Measurements from ENCODE around the gene CAPRIN2. TPM values are rescaled to one million over a fixed set of nuclear protein-coding genes. Genes with fewer than 3 reads are reported as not detected.

CAPRIN2 gene
- total and polyA plus RNA-seq, 8 donors, result 6.7 to 154 (median 25.7) TPM

- intact Hi-C loops (cut with DNase I; ENCODE audit: low total_unique reads), result no loop called here
- WGBS, 5 donors, result 58 to 75% (median 67%) methylated on average over 2 of the region's 2 CpGs
- TF ChIP-seq POLR2AphosphoS5 (IDR thresholded peaks at IDR 0.05), result no peak
- no peak for TF ChIP-seq POLR2A (IDR thresholded peaks at IDR 0.05)
- no peak for TF ChIP-seq CTCF (IDR thresholded peaks at IDR 0.05)
- no peak for TF ChIP-seq EP300 (IDR thresholded peaks at IDR 0.05)
Measured at GRCh38 chr12:30748147-30748546, 6.6 kb downstream of the CAPRIN2 start.

GRCh38 chr12:30746190-30746589 is 8.6 kb downstream of the CAPRIN2 start:
- 92 to 98% (median 95%) methylated on average over 4 of the region's 4 CpGs for WGBS, 5 donors
- DNase-seq, result no peak
- Histone ChIP-seq H3K27me3 (no peaks in the 10 kb centered on the region), H3K27ac (no peak overlapping the region), H3K36me3 (peaks cover 4 to 16% (median 14%) of the 10 kb centered on the region in 4 donors), H3K4me3 (no peak overlapping the region), H3K9me3 (no peaks in the 10 kb centered on the region), H3K4me1 (peaks cover 0 to 15% (median 7%) of the 10 kb centered on the region in 4 donors)
- no peak for TF ChIP-seq POLR2A (IDR thresholded peaks at IDR 0.05)
- TF ChIP-seq CTCF (IDR thresholded peaks at IDR 0.05), result no peak
- intact Hi-C loops (cut with DNase I; ENCODE audit: low total_unique reads), result no loop called here

More at GRCh38 chr12:30748147-30748546, 6.6 kb downstream of the CAPRIN2 start:
- no peak for DNase-seq
- Histone ChIP-seq H3K27ac (no peak overlapping the region), H3K4me3 (no peak overlapping the region), H3K36me3 (peaks cover 4 to 16% (median 14%) of the 10 kb centered on the region in 4 donors), H3K9me3 (no peaks in the 10 kb centered on the region), H3K27me3 (no peaks in the 10 kb centered on the region), H3K4me1 (peaks cover 0 to 22% (median 8%) of the 10 kb centered on the region in 4 donors)

- Histone ChIP-seq H3K27me3 (no peaks in the 10 kb centered on the region), H3K4me1 (peaks cover 0 to 5% (median 0%) of the 10 kb centered on the region in 4 donors), H3K27ac (no peak overlapping the region), H3K36me3 (peaks cover 4 to 30% (median 25%) of the 10 kb centered on the region in 4 donors), H3K4me3 (no peak overlapping the region), H3K9me3 (no peaks in the 10 kb centered on the region)
- DNase-seq, result no peak
- TF ChIP-seq POLR2A (IDR thresholded peaks at IDR 0.05), result no peak
- no peak for TF ChIP-seq EP300 (IDR thresholded peaks at IDR 0.05)
- no peak for TF ChIP-seq CTCF (IDR thresholded peaks at IDR 0.05)
- no peak for TF ChIP-seq POLR2AphosphoS5 (IDR thresholded peaks at IDR 0.05)
- intact Hi-C loops (cut with DNase I; ENCODE audit: low total_unique reads), result no loop called here
- WGBS, 5 donors, result 93 to 99% (median 98%) methylated on average over 2 of the region's 2 CpGs
Measured at GRCh38 chr12:30744321-30744720, 10.4 kb downstream of the CAPRIN2 start.

- Histone ChIP-seq H3K4me1 (no peaks in the 10 kb centered on the region), H3K4me3 (no peak overlapping the region), H3K9me3 (no peaks in the 10 kb centered on the region), H3K27me3 (no peaks in the 10 kb centered on the region), H3K36me3 (peaks cover 0 to 34% (median 26%) of the 10 kb centered on the region in 4 donors), H3K27ac (no peak overlapping the region)
- no peak for DNase-seq
- intact Hi-C loops (cut with DNase I; ENCODE audit: low total_unique reads), result no loop called here
- TF ChIP-seq CTCF (IDR thresholded peaks at IDR 0.05) (no peak), POLR2AphosphoS5 (IDR thresholded peaks at IDR 0.05) (no peak), POLR2A (IDR thresholded peaks at IDR 0.05) (no peak), EP300 (IDR thresholded peaks at IDR 0.05) (no peak)
Measured at GRCh38 chr12:30740274-30740673, 14.5 kb downstream of the CAPRIN2 start.
